Glutamatergic neuron (in vitro differentiated cells): ENCODE results near the gene DTNBP1. TPM values are rescaled to one million over a fixed set of nuclear protein-coding genes. Genes with fewer than 3 reads are reported as not detected.

Experiments used
- DNase-seq: peaks from one replicate; pipeline ENCODE4 v3.0.0; 2022
- H3K27ac Mint-ChIP-seq: one replicate; pipeline ENCODE4 v1.8.0; 2020; ENCODE audit warnings: mild to moderate bottlenecking, mixed read lengths, inconsistent platforms; ENCODE audit not compliant: unreplicated experiment
- H3K27me3 Mint-ChIP-seq: one replicate; pipeline ENCODE4 v1.8.0; 2020; ENCODE audit warnings: mild to moderate bottlenecking, moderate library complexity, mixed read lengths, inconsistent platforms; ENCODE audit not compliant: unreplicated experiment
- H3K36me3 Mint-ChIP-seq: one replicate; pipeline ENCODE4 v1.8.0; 2020; ENCODE audit warnings: mild to moderate bottlenecking, mixed read lengths, inconsistent platforms; ENCODE audit not compliant: unreplicated experiment
- H3K4me1 Mint-ChIP-seq: one replicate; pipeline ENCODE4 v1.8.0; 2020; ENCODE audit warnings: mild to moderate bottlenecking, low read depth, mixed read lengths, inconsistent platforms; ENCODE audit not compliant: unreplicated experiment
- H3K4me3 Mint-ChIP-seq: one replicate; pipeline ENCODE4 v1.8.0; 2020; ENCODE audit warnings: mild to moderate bottlenecking, mixed read lengths, inconsistent platforms; ENCODE audit not compliant: unreplicated experiment
- H3K9me3 Mint-ChIP-seq: one replicate; pipeline ENCODE4 v1.8.0; 2020; ENCODE audit warnings: mild to moderate bottlenecking, moderate library complexity, mixed read lengths, inconsistent platforms; ENCODE audit not compliant: unreplicated experiment
- CTCF ChIP-seq: fragments of 200-600 bp; sonication (generic); IDR thresholded peaks from one replicate; pipeline ENCODE4 v1.5.0; 2021; ENCODE audit not compliant: partially characterized antibody, unreplicated experiment
- total RNA-seq: library from RNA; stranded (reverse); fragmentation: NEBNext Ultra II Directional; extraction: Animal tissue kit (Norgen Biotek cat#: 25700); gene quantifications from one replicate; pipeline ENCODE4 v1.2.1, GENCODE V29; 2021; ENCODE audit not compliant: unreplicated experiment

The DTNBP1 gene
- total RNA-seq, 1 donor from 2014 or later: 13.2 TPM

- H3K4me1 Mint-ChIP-seq: peaks cover 34% of the 10 kb centered on the region
- no peak overlapping the region for H3K4me3 Mint-ChIP-seq
Observed at GRCh38 chr6:15619330-15619729, 43.5 kb downstream of the DTNBP1 start.

GRCh38 chr6:15618685-15619084 lies 44.1 kb downstream of the DTNBP1 start:
- Mint-ChIP-seq H3K4me1 (peaks cover 31% of the 10 kb centered on the region), H3K27me3 (no peaks in the 10 kb centered on the region), H3K27ac (no peak overlapping the region), H3K9me3 (peaks cover 2% of the 10 kb centered on the region), H3K36me3 (no peaks in the 10 kb centered on the region), H3K4me3 (no peak overlapping the region)
- DNase-seq: no peak
- no peak for TF ChIP-seq CTCF

More at GRCh38 chr6:15619330-15619729, 43.5 kb downstream of the DTNBP1 start:
- H3K9me3 Mint-ChIP-seq: peaks cover 2% of the 10 kb centered on the region
- H3K27me3 Mint-ChIP-seq: peaks cover 3% of the 10 kb centered on the region
- TF ChIP-seq CTCF: no peak
- H3K27ac Mint-ChIP-seq: no peak overlapping the region
- H3K36me3 Mint-ChIP-seq: no peaks in the 10 kb centered on the region
- DNase-seq: no peak

GRCh38 chr6:15616261-15616660 lies 46.6 kb downstream of the DTNBP1 start:
- H3K9me3 Mint-ChIP-seq: peaks cover 2% of the 10 kb centered on the region
- no peak overlapping the region for H3K4me3 Mint-ChIP-seq
- TF ChIP-seq CTCF: no peak
- H3K36me3 Mint-ChIP-seq: peaks cover 5% of the 10 kb centered on the region
- no peak for DNase-seq
- peaks cover 14% of the 10 kb centered on the region for H3K4me1 Mint-ChIP-seq
- no peak overlapping the region for H3K27ac Mint-ChIP-seq
- no peaks in the 10 kb centered on the region for H3K27me3 Mint-ChIP-seq

DNA sequence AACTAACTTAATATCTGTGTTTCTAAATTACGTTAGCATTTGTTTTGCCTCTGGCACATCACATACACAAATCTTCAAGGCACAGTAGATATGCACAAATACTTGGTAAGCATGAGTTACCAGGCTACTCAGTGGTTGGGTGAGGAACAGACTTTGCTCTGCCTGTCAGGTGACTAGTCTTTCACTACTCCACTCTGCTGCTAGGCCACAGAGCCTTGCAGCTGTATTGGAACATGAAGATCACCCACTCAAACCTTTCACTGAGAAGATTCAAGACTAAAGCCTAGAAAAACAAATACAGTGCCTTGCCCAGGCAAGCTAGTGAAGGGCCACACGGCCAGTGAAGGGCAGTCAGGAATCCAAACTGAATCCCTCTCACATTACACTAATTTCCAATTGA lies 47.0 kb downstream of the DTNBP1 start:
- no peaks in the 10 kb centered on the region for H3K27me3 Mint-ChIP-seq
- H3K9me3 Mint-ChIP-seq: peaks cover 2% of the 10 kb centered on the region
- no peak overlapping the region for H3K4me3 Mint-ChIP-seq
- no peak for DNase-seq
- no peak overlapping the region for H3K27ac Mint-ChIP-seq
- no peak for TF ChIP-seq CTCF
- peaks cover 10% of the 10 kb centered on the region for H3K4me1 Mint-ChIP-seq
- H3K36me3 Mint-ChIP-seq: peaks cover 9% of the 10 kb centered on the region

- DNase-seq: no peak
- Mint-ChIP-seq H3K4me3 (no peak overlapping the region), H3K27me3 (no peaks in the 10 kb centered on the region), H3K9me3 (peaks cover 2% of the 10 kb centered on the region), H3K36me3 (peaks cover 9% of the 10 kb centered on the region), H3K27ac (no peak overlapping the region), H3K4me1 (peaks cover 6% of the 10 kb centered on the region)
- no peak for TF ChIP-seq CTCF
Observed at GRCh38 chr6:15614277-15614676, 48.6 kb downstream of the DTNBP1 start.
